Activated CD4-positive, CD25-positive, alpha-beta regulatory T cell treated with anti-CD3 and anti-CD28 coated beads, Interleukin-2, amount 50 U/mL, for 16 hours (primary cell): ENCODE results near the gene C14orf93.
A peak's percentile ranks its signal among the peaks of the same experiment; 100 is the strongest.

ENCODE experiments used
- DNase-seq: peaks from one replicate; pipeline ENCODE4 v3.0.0-alpha.2; 2020; ENCODE audit warnings: low read depth, low spot score

C14orf93 gene, protein sequence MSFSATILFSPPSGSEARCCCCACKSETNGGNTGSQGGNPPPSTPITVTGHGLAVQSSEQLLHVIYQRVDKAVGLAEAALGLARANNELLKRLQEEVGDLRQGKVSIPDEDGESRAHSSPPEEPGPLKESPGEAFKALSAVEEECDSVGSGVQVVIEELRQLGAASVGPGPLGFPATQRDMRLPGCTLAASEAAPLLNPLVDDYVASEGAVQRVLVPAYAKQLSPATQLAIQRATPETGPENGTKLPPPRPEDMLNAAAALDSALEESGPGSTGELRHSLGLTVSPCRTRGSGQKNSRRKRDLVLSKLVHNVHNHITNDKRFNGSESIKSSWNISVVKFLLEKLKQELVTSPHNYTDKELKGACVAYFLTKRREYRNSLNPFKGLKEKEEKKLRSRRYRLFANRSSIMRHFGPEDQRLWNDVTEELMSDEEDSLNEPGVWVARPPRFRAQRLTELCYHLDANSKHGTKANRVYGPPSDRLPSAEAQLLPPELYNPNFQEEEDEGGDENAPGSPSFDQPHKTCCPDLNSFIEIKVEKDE

DNA sequence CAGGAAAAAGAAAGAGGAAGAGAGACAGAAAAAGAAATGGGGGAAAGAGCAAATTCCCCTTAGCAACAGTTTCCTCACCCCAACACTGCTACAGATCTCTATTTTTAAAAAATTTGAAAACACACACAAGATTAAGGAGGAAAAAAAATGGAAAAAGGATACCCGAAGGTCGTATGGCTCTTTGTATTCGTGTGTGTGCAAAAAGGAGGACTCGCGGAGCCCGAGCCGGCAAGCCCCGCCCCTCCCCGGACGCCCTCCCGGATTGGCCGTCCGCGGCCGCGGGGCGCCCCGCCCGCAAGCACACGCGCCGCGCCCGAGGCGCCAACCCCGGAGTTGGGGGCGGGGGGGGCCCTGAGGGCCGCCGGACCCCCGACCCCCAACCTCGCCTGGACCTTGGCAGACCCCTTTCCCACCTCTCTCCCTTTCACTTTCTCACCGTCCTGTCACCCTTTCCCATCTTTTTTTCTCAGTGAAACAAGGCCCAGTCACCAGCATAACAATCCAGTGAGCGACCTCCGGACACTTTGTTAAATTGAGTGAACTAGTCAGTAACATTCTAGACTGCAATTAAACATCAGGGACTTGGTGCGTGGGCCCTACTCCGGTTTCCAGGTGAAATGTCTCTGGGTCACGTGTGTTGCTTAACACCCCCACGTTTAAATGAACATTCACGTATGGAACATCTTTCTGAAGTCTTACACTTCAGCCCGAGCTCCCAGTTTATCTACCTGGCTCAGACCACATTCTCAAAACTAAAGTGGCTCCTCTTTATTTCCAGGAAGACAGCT, at the start of gene C14orf93:
TSS of gene C14orf93 (minus strand) at position 205 of the 788 bp plus-strand sequence. CDS start 11,120 bp downstream, outside the sequence.
- peak; percentile 57 for DNase-seq

DNA sequence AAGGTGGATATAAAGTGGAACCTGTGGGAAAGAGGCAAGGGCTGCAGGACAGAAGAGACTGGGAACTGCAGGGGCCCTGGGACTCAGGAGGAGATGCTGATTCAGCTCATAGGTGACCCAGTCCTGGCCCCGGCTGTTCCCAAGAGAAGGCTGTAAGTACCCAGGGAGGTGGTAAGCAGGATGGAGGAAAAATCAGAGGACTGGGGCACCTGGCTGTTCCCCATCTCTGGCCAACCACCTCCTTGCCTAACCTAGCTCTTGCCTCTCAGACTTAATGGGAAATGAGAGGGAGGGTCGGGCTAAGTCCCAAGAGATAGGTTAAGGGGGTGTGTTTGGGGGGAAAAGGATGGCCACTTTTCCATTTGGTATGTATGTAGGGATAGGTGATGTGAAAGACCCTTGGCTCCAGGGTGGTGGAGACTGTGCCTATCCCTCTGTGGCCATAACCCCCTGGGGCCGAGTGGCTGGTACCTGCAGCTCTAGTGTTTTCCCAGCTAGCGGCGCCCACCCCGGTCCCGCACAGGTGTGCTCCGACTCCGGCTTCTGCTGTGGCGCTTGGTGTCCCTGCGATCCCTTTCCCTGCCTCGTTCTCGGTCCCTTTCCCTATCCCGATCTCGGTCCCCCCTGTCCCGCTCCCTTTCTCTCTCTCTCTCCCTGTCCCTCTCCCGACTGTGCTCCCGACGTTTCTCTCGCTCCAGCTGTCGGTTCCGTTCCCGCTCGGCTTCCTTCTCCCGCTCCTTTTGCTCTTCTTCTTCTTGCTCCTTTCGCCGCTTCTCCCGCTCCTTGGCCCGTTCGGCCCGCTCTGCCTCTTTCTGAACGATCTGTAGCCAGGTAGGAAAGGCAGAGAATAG, 48.9 kb upstream of the C14orf93 start:
- DNase-seq, result no peak

DNA sequence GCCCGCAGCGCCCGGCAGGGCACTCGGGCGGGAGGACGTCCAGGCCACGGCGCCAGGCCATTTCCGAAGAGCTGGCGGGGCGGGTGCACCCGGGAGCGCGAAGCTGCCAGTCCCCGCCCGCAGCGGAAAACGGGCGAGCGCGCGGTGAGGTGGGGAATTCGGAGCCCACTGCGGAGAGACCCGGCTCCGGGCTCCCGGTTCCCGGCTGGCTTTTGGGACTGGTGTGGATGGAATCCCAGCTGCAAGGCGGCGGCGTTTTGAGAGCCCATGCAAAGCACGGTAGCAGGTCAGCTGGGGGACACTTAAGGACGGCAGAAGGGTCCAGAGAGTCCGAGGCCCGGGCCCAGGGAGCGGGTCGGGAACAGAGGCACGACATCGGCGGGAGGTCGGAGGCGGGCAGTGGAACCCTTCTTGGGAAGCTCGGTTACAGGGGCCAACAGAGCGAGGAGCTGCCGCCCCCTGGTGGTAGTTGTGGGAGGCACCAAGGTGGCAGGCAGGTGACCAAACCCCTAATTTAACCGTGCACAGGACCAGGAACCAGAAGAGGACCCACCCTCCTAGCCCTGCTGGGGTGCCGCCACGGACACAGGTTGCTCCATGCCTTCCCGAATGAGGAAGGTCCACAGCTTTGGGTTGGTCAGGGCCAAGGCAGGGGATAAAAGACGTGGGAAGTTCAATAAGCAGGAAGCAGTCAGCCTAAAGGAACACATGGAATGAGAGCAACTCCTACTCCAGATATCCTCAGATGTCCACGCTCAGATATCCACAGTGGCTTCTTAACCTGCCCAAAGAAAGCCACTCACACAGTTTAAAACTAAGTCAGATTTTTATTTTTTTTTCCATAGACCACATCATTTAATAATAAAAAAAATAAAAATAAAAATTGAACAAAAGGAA, 48.1 kb upstream of the C14orf93 start:
- peak; percentile 69 for DNase-seq

- peak; percentile 26 for DNase-seq
Observed at GRCh38 chr14:23056956-23057756, 47.2 kb upstream of the C14orf93 start, which contains the start of gene CDH24. TSS of gene CDH24 (minus strand) at chr14:23057520. CDS start at chr14:23055733, 1,787 bp downstream.

- peak; percentile 40 for DNase-seq
Observed at GRCh38 chr14:23056145-23056955, 46.4 kb upstream of the C14orf93 start.

DNA sequence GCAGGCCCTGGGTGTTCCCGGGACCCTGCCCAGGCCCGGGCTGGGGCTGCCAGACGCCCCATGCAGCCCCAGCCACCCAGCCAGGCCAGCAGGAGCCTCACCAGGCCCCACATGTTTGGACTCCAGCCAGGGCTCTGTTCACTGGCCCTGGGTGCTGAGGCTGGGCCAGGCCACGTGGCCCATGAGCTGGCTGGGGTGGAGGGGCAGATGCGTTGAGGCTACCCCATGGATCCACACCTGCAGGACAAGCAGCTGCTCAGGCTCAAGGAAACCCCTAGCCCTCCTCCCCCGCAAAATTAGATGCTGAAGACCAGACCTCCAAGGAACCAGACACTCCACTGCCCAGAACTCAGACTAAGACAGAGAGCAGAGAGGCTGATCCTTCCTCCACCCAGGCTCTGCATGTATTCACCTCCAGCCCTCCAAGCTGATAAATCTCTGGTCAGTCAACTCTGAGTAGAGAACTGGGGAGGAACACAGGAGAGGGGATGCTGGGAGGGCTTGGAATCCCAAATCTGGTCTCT, 45.7 kb upstream of the C14orf93 start:
- no peak for DNase-seq

DNA sequence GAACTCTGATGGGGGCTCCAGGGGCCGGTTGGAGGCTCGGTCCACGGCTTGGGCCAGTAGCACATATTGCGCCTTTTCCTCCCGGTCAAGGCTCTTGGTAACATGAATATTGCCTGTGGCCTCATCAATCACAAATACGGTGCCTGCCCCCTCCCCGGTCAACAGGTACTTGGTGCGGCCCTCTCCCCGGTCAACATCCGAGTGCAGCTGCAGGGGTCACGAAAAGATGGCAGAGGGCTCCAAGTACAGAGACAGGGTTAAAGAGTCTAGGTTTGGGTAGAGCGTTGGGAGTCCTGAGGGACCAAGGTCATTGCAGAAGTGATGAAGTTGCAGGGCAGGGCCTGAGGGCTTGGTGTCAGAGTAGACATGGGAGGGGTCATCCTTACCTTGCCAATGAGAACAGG, 45.2 kb upstream of the C14orf93 start:
- DNase-seq, result no peak

GRCh38 chr14:23054000-23054811, 44.3 kb upstream of the C14orf93 start:
- no peak for DNase-seq

- no peak for DNase-seq
Observed at GRCh38 chr14:23053426-23053825, 43.5 kb upstream of the C14orf93 start.

- DNase-seq, result no peak
Observed at GRCh38 chr14:23052671-23053070, 42.7 kb upstream of the C14orf93 start.

GRCh38 chr14:23052182-23052623, 42.3 kb upstream of the C14orf93 start:
- no peak for DNase-seq

DNA sequence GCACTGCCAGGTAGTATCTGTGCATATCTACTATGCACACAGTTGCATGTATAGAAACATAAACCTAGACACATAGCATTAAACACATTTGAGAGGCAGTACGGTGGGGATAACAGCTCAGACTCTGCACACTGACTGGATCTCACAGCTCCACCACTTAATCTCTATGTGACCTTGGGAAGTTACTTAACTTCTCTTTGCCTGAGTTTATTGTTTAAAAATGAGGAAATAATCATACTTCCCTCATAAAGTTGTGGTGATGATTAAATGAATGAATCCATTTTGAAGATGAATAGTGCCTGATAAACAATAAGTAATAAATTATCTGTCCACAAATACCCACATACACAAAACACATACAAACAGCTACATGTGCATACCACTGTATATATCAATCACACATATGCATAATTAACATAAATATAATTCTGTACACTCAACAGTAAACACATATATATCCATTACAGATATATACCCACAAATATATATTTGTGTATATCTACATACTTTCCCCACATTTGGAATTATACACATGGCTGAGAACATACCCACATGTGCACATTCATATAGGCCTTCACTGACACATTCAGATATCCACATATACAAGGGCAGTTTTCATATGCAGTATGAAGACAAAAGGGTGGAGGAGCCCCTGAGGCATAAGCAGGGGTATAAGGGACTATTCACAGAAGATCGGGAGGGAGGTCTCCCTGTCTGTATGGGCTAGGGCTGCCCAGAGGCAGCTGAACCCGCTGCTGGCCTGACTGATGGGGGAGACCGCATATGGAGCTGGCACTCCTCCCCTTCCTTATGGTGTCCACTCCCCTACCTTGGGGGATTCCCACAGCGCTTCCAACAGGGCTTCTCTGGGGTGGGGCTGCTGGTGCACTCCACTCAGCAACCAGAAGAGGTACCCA, 41.5 kb upstream of the C14orf93 start:
- DNase-seq, result no peak

- DNase-seq, result no peak
Observed at GRCh38 chr14:23049011-23049410, 39.1 kb upstream of the C14orf93 start.

DNA sequence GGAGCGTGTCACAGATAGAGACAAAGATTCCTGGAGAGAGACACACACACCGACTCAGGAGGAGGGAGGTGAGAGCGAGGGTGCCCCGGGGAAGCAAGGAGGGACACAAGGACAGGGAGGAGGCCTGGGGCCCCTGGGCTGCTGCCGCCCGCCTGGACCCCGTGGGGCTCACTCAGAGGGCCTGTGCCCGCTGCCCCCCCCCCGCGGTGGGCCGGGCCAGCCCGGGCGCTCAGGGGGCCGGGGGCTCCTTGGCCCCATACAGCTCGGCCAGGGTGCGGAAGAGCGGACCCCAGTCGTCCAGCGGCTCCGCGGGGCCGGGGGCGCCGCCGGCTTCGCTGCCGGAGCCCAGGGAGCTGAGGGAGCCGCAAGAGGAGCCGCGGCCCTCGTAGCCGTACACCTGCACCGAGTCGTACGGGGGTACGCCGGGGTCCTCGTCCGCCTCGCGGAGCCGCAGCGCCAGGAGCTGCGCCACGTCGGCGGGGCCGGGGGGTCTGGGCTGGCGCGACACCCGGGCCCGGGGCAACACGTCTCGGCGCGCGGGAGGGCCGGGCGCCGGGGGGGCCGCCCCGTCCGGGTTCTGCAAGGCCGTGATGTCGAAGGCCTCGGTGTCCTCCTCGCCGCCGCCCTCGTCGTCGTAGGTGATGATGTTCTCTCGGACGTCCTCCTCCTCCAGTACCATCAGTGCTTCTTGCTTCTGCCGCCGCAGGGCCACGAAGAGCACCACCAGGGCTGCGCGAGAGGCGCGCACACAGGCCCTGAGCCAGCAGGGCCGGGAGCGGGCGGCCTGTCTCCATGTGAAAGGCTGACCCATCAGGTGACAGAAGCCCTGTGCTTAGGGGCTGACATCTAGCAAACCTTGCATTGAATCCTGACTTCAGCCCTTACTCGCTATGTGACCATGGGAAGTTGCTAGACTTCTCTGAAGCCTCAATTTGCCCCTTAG, 38.1 kb upstream of the C14orf93 start:
- no peak for DNase-seq

DNA sequence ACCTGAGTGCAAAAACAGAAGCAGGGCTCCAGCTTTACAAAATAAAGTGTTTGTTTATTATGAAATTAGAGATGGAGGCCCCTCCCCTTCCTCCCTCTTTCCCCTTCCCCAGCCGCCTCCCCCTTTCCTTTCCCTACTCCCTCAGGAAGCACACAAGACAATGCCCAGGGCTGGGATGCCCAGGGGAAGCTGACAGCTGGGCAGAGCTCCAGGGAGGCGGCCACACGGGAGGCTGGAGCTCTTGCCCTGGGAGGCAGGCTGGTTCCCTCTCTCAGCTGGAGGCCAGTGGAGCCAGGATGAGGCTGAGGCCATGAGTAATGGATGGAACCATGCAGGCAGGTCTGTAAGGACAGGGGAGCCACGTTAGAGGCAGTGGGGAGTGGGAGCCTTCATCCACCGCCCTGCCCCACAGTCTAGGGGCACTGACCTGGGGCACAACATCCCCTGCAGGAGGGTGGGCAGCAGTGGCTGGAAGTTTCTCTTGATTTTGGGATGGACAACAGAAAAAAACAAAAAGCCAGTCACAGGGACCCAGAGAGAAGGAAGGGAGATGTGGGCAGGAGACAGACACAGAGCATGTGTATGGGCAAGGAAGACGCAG, 37.2 kb upstream of the C14orf93 start:
- DNase-seq, result no peak
